HT-29 (cell line): ENCODE measurements around the gene DCDC2. TPM values are rescaled to one million over a fixed set of nuclear protein-coding genes. Genes with fewer than 3 reads are reported as not detected.
A peak's percentile ranks its signal among the peaks of the same experiment; 100 is the strongest.
"Not testable (repeated sequence)": the region's sequence is repeated elsewhere in the genome, so short reads cannot be mapped to it uniquely, and the experiment has no call there.

Experiments
- DNase-seq: peaks from one replicate; pipeline ENCODE4 v3.0.0-alpha.2; 2015; ENCODE audit warnings: low spot score
- small RNA-seq: library from RNA; depleted of rRNA; stranded (forward); fragments of <200 nt; gene quantifications from one replicate; pipeline ENCODE3, GENCODE V24; 2014
- total RNA-seq: library from RNA; depleted of rRNA; stranded (reverse); fragments of >200 nt; shearing (Covaris generic); gene quantifications from 2 replicates; pipeline ENCODE4 v1.2.3, GENCODE V29; 2014; rRNA removed

Gene DCDC2
- total RNA-seq, 1 experiment from 2014 or later: 0.08 TPM

- no peak for DNase-seq
Measured at GRCh38 chr6:24148684-24149083, 209.2 kb downstream of the DCDC2 start.

GRCh38 chr6:24148154-24148570, 209.7 kb downstream of the DCDC2 start:
- DNase-seq: no peak

GRCh38 chr6:24147511-24148153, 210.2 kb downstream of the DCDC2 start:
- DNase-seq: no peak

GRCh38 chr6:24146871-24147270, 211.0 kb downstream of the DCDC2 start:
- DNase-seq: no peak

GRCh38 chr6:24145690-24146131, 212.1 kb downstream of the DCDC2 start:
- DNase-seq: no peak

GRCh38 chr6:24142733-24143132, 215.1 kb downstream of the DCDC2 start:
- not testable (repeated sequence) for DNase-seq

- no peak for DNase-seq
Measured at GRCh38 chr6:24140591-24140990, 217.3 kb downstream of the DCDC2 start.

GRCh38 chr6:24139639-24140038, 218.2 kb downstream of the DCDC2 start:
- DNase-seq: no peak

GRCh38 chr6:24139080-24139479, 218.8 kb downstream of the DCDC2 start:
- no peak for DNase-seq

GRCh38 chr6:24131751-24132150, 226.1 kb downstream of the DCDC2 start:
- no peak for DNase-seq

GRCh38 chr6:24127316-24127715, 230.5 kb downstream of the DCDC2 start:
- DNase-seq: no peak

- peak; percentile 70 for DNase-seq
Measured at GRCh38 chr6:24126586-24127192, 231.2 kb downstream of the DCDC2 start.

GRCh38 chr6:24125980-24126379, 231.9 kb downstream of the DCDC2 start, which contains the start of gene NRSN1:
Gene NRSN1 (plus strand): TSS chr6:24126215. CDS start chr6:24134328, 8,113 bp downstream.
- DNase-seq: no peak

- DNase-seq: no peak
Measured at GRCh38 chr6:24122139-24122538, 235.7 kb downstream of the DCDC2 start.

Small RNAs within 50 kb of the gene (small RNA-seq; reads per million reads assigned to genes)
- gene RF00218: 0.36 reads per million
- not detected for gene RNU6-391P

Other genes starting within 250 kb of the DCDC2 start
- not detected in 2 replicates for gene NRSN1, start 231.8 kb downstream of the DCDC2 start, total RNA-seq
- gene MRS2, start 44.9 kb upstream of the DCDC2 start, total RNA-seq: 14.0 and 15.3 TPM in 2 replicates
- 0.10 and 0.26 TPM in 2 replicates for gene GPLD1, start 131.5 kb upstream of the DCDC2 start, total RNA-seq
- gene ALDH5A1, start 136.9 kb upstream of the DCDC2 start, total RNA-seq: 2.3 and 3.8 TPM in 2 replicates